Suppressor macrophage treated with lipopolysaccharide for 1 hour (primary cell): ENCODE measurements around the gene ZNF385C.
"Not testable (repeated sequence)": the region's sequence is repeated elsewhere in the genome, so short reads cannot be mapped to it uniquely, and the experiment has no call there.

Experiments used
- DNase-seq, 3 donors: peaks; one replicate each; pipeline ENCODE4 v3.0.0-alpha.2; 2020 to 2022

ZNF385C gene

GRCh38 chr17:42097691-42098631 is at the start of gene ZNF385C:
Gene ZNF385C (minus strand): TSS chr17:42098473. CDS start chr17:42063056, 35,417 bp downstream.
- DNase-seq = peak in 2 of 3 donors; percentile 36 to 47

- DNase-seq = no peak
Measured at GRCh38 chr17:42146911-42147607, 48.8 kb upstream of the ZNF385C start.

- not testable (repeated sequence) for DNase-seq
Measured at GRCh38 chr17:42143138-42143537, 44.9 kb upstream of the ZNF385C start.

- peak in 2 of 3 donors; percentile 24 to 28 for DNase-seq
Measured at GRCh38 chr17:42142371-42142896, 44.2 kb upstream of the ZNF385C start.

- DNase-seq = peak in 1 of 3 donors; percentile 37
Measured at GRCh38 chr17:42141382-42141781, 43.1 kb upstream of the ZNF385C start.

GRCh38 chr17:42140690-42141089 is 42.4 kb upstream of the ZNF385C start:
- DNase-seq = not testable (repeated sequence)

GRCh38 chr17:42138749-42139492 is 40.6 kb upstream of the ZNF385C start:
- no peak for DNase-seq

- DNase-seq = no peak
Measured at GRCh38 chr17:42136654-42137051, 38.4 kb upstream of the ZNF385C start.

- DNase-seq = peak; percentile 83 to 90 (median 90)
Measured at GRCh38 chr17:42135664-42136653, 37.7 kb upstream of the ZNF385C start.

GRCh38 chr17:42135151-42135550 is 36.9 kb upstream of the ZNF385C start:
- DNase-seq = no peak

GRCh38 chr17:42133461-42134041 is 35.3 kb upstream of the ZNF385C start:
- no peak for DNase-seq

- DNase-seq = peak; percentile 90 to 95 (median 93)
Measured at GRCh38 chr17:42132941-42133340, 34.7 kb upstream of the ZNF385C start.

- peak; percentile 56 to 79 (median 71) for DNase-seq
Measured at GRCh38 chr17:42131981-42132432, 33.7 kb upstream of the ZNF385C start.

- DNase-seq = no peak
Measured at GRCh38 chr17:42131232-42131631, 33.0 kb upstream of the ZNF385C start.

GRCh38 chr17:42130310-42130936 is 32.1 kb upstream of the ZNF385C start:
- no peak for DNase-seq

- DNase-seq = peak; percentile 83 to 87 (median 84)
Measured at GRCh38 chr17:42129109-42129837, 31.0 kb upstream of the ZNF385C start.

GRCh38 chr17:42127414-42127813 is 29.1 kb upstream of the ZNF385C start:
- DNase-seq = no peak

GRCh38 chr17:42126836-42127235 is 28.6 kb upstream of the ZNF385C start:
- no peak for DNase-seq

GRCh38 chr17:42125565-42125964 is 27.3 kb upstream of the ZNF385C start:
- DNase-seq = no peak

GRCh38 chr17:42124256-42124655 is 26.0 kb upstream of the ZNF385C start:
- no peak for DNase-seq
